MCF 10A (cell line): ENCODE measurements around the gene SLIT3. TPM values are rescaled to one million over a fixed set of nuclear protein-coding genes. Genes with fewer than 3 reads are reported as not detected.
A peak's percentile ranks its signal among the peaks of the same experiment; 100 is the strongest.

Experiments used
- BruUV-seq: library from RNA; stranded (reverse); fragments of 400-500 nt; replicated peaks from 2 replicates; lab custom pipeline; 2021; lab: Mats Ljungman, UMichigan
- CTCF ChIA-PET: fragments of 300-600 bp; sonication (Branson Sonifier 250); formaldehyde crosslinking; extraction: SDS; loops from one replicate; lab custom pipeline; 2021; ENCODE audit warnings: antibody characterized with exemption, inconsistent platforms; lab: Yijun Ruan, JAX
- POLR2A ChIA-PET: fragments of 300-600, 350-650 bp; sonication (Branson Sonifier 250); formaldehyde crosslinking; extraction: SDS; loops from one replicate; lab custom pipeline; 2020; ENCODE audit warnings: antibody characterized with exemption, inconsistent platforms; lab: Yijun Ruan, JAX
- DNase-seq: peaks from one replicate; pipeline ENCODE4 v3.0.0-alpha.2; 2018; ENCODE audit not compliant: unreplicated experiment
- H3K27ac Mint-ChIP-seq: one replicate; pipeline ENCODE4 v1.8.0; 2022; ENCODE audit warnings: mild to moderate bottlenecking, low read depth, mixed read lengths; ENCODE audit not compliant: unreplicated experiment
- H3K27me3 Mint-ChIP-seq: one replicate; pipeline ENCODE4 v1.8.0; 2022; ENCODE audit warnings: mixed read lengths; ENCODE audit not compliant: insufficient read depth, unreplicated experiment
- H3K36me3 Mint-ChIP-seq: one replicate; pipeline ENCODE4 v1.8.0; 2022; ENCODE audit warnings: mild to moderate bottlenecking, moderate library complexity, mixed read lengths; ENCODE audit not compliant: insufficient read depth, unreplicated experiment
- H3K4me1 Mint-ChIP-seq: one replicate; pipeline ENCODE4 v1.8.0; 2022; ENCODE audit warnings: mixed read lengths; ENCODE audit not compliant: insufficient read depth, unreplicated experiment
- H3K4me3 Mint-ChIP-seq: one replicate; pipeline ENCODE4 v1.8.0; 2022; ENCODE audit warnings: mild to moderate bottlenecking, moderate library complexity, mixed read lengths; ENCODE audit not compliant: unreplicated experiment
- H3K9me3 Mint-ChIP-seq: one replicate; pipeline ENCODE4 v1.8.0; 2022; ENCODE audit warnings: mixed read lengths; ENCODE audit not compliant: unreplicated experiment
- CTCF ChIP-seq: fragments of 200-600 bp; IDR thresholded peaks from one replicate; pipeline ENCODE4 v1.8.0; 2022; ENCODE audit warnings: antibody characterized with exemption, mild to moderate bottlenecking; ENCODE audit not compliant: unreplicated experiment
- intact Hi-C: fragments of 100-400 bp; cut with micrococcal nuclease; formaldehyde crosslinking; loops from 2 replicates; pipeline ENCODE4 v1.14.1; 2022
- total RNA-seq: library from RNA; stranded (reverse); gene quantifications from 2 replicates; pipeline ENCODE4 v1.2.3, GENCODE V29; 2022

The SLIT3 gene
- total RNA-seq, 1 experiment from 2014 or later, result 0.89 TPM

- CTCF ChIA-PET, result interaction anchor here (1.7 to 1.8 kb wide), 2 partner anchors 34 to 628 kb away, joined by 5 to 6 read pairs; no protein-coding TSS in a partner anchor
- TF ChIP-seq CTCF, result no peak
- Mint-ChIP-seq H3K4me1 (no peaks in the 10 kb centered on the region), H3K27ac (no peak overlapping the region), H3K27me3 (no peaks in the 10 kb centered on the region), H3K9me3 (no peaks in the 10 kb centered on the region), H3K36me3 (no peaks in the 10 kb centered on the region), H3K4me3 (no peak overlapping the region)
- DNase-seq, result no peak
- POLR2A ChIA-PET, result no interaction called here
- intact Hi-C loops, result no loop called here
- BruUV-seq, result no TSS peak
Measured at GRCh38 chr5:168953351-168953750, 347.6 kb downstream of the SLIT3 start.

GRCh38 chr5:168952196-168952595, 348.7 kb downstream of the SLIT3 start:
- POLR2A ChIA-PET, result interaction anchor here (0.7 kb wide), 1 partner anchor 582 kb away, joined by 4 read pairs; no protein-coding TSS in a partner anchor
- CTCF ChIA-PET, result no interaction called here
- H3K9me3 Mint-ChIP-seq, result no peaks in the 10 kb centered on the region

GRCh38 chr5:168951769-168952168, 349.2 kb downstream of the SLIT3 start:
- Mint-ChIP-seq H3K36me3 (no peaks in the 10 kb centered on the region), H3K27me3 (no peaks in the 10 kb centered on the region), H3K9me3 (no peaks in the 10 kb centered on the region), H3K4me1 (no peaks in the 10 kb centered on the region), H3K4me3 (no peak overlapping the region), H3K27ac (no peak overlapping the region)
- no peak for DNase-seq
- CTCF ChIA-PET, result no interaction called here
- POLR2A ChIA-PET, result interaction anchor here (0.7 kb wide), 1 partner anchor 582 kb away, joined by 4 read pairs; no protein-coding TSS in a partner anchor
- no TSS peak for BruUV-seq
- intact Hi-C loops, result no loop called here
- no peak for TF ChIP-seq CTCF

More at GRCh38 chr5:168952196-168952595, 348.7 kb downstream of the SLIT3 start:
- no peaks in the 10 kb centered on the region for H3K36me3 Mint-ChIP-seq
- no peaks in the 10 kb centered on the region for H3K4me1 Mint-ChIP-seq
- DNase-seq, result no peak
- H3K4me3 Mint-ChIP-seq, result no peak overlapping the region
- no peaks in the 10 kb centered on the region for H3K27me3 Mint-ChIP-seq
- no peak overlapping the region for H3K27ac Mint-ChIP-seq
- intact Hi-C loops, result no loop called here
- no peak for TF ChIP-seq CTCF
- no TSS peak for BruUV-seq

- intact Hi-C loops, result no loop called here
- H3K27ac Mint-ChIP-seq, result no peak overlapping the region
- no peaks in the 10 kb centered on the region for H3K36me3 Mint-ChIP-seq
- H3K9me3 Mint-ChIP-seq, result no peaks in the 10 kb centered on the region
- CTCF ChIA-PET, result no interaction called here
- H3K27me3 Mint-ChIP-seq, result no peaks in the 10 kb centered on the region
- H3K4me1 Mint-ChIP-seq, result no peaks in the 10 kb centered on the region
- H3K4me3 Mint-ChIP-seq, result no peak overlapping the region
- DNase-seq, result peak; percentile 13
- POLR2A ChIA-PET, result no interaction called here
- TF ChIP-seq CTCF, result no peak
- BruUV-seq, result no TSS peak
Measured at GRCh38 chr5:168951356-168951755, 349.6 kb downstream of the SLIT3 start.
